NCI-H187 (cell line): ENCODE results near the gene NHERF1.

ENCODE experiments used
- DNase-seq, 2 experiments: peaks; one replicate each; lab custom pipeline; 2025; lab: John Stamatoyannopoulos, UW

Gene NHERF1

DNA sequence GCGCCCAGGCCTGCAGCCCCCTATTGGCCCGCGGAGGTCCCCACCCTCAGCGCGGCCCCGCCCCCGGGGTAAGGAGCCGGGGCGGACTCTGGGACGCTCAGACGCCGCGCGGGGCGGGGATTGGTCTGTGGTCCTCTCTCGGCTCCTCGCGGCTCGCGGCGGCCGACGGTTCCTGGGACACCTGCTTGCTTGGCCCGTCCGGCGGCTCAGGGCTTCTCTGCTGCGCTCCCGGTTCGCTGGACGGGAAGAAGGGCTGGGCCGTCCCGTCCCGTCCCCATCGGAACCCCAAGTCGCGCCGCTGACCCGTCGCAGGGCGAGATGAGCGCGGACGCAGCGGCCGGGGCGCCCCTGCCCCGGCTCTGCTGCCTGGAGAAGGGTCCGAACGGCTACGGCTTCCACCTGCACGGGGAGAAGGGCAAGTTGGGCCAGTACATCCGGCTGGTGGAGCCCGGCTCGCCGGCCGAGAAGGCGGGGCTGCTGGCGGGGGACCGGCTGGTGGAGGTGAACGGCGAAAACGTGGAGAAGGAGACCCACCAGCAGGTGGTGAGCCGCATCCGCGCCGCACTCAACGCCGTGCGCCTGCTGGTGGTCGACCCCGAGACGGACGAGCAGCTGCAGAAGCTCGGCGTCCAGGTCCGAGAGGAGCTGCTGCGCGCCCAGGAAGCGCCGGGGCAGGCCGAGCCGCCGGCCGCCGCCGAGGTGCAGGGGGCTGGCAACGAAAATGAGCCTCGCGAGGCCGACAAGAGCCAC is at the start of gene NHERF1:
TSS of gene NHERF1 (plus strand) at position 100 of the 750 bp plus-strand sequence. CDS start at position 319, 219 bp downstream.
- DNase-seq = peak; percentile 88 to 92

DNA sequence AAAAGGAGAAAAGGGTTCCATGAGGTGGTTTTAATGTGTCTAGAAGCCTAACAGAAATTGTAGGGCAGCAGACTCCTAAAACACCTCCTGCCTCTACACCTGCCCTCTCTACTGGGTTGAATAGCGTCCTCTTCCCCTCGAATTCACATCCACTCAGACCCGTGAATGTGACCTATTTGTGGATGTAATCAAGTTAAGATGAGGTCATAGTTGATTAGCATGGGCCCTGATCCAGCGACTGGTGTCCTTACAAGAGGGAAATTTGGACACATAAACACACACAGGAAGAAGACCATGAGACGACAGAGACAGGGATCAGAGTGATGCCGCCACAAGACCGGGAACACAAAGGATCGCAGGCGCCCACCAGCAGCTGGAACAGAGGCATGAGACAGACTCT is 49.2 kb upstream of the NHERF1 start:
- DNase-seq = no peak

DNA sequence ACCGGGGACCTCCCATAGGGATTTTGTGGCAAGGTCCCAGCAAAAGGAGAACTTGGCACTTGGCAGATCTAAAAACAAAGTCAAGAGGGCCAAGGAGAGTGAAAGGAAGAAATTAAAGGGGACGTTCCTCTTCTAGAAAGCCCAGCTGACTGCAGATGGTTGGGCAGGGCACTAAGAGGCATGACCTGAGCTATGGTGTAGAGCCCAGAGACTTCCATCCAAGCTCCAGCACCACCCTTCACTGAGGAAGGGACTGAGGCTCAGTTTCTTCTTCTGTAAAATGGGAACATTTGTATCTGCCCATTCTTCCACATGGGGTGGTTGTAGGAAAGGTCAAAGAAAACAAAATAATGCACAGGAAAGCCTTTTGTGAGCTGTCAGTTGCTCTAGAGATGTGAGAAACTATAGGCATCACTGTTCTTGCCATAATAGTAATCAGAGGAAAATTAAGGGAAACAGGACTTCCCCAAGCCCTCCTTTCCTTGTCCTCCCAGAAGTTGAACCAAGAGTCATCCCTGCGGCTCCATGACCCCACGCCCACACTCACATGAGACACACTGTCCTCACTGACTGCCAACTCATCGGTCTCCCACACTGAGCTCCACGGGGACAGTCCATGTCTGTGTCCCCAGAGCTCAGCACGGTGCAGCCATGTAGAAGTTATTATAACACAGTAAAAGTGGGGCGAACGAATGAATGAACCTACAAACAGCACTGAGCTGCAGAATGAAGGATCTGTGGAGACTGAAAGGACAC is 46.1 kb upstream of the NHERF1 start:
- no peak for DNase-seq

DNA sequence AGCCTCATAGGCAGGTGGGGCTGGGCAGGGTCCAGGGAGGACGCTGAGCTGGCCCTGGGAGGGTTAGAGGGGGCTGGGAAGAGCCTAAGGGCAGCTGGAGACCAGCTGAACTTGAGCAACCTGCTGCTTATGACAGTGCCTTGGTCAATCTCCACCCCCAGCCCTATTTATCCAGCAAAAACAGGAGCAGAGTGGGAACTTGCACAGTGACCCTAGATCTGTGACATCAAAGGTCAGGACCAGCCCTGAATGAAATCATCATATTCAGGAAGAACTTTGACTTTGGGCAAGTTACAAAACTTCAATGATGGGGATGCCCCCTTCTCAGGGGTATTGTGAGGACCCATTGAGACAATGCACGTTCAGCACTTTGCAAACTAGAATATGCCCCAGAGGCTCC is 45.1 kb upstream of the NHERF1 start:
- no peak for DNase-seq

DNA sequence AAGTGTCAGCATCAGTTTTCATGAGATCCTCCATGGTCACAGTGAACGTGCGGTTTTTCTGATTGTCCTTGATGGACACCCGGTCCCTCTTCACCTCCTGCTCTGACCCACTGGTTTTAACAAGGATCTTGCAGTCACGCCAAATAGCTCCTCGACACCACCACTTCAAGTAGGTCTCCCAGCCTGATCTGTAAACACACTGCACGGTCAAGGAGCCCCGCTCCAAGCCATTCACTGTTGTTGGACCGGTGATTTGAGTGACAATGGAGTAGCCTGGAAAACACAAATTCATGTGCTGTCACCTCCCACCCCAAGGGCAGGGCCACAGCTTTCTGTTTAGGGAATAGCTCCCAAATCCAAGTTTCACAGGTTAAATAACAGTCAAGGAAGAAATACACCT is 43.9 kb upstream of the NHERF1 start:
- DNase-seq = no peak

DNA sequence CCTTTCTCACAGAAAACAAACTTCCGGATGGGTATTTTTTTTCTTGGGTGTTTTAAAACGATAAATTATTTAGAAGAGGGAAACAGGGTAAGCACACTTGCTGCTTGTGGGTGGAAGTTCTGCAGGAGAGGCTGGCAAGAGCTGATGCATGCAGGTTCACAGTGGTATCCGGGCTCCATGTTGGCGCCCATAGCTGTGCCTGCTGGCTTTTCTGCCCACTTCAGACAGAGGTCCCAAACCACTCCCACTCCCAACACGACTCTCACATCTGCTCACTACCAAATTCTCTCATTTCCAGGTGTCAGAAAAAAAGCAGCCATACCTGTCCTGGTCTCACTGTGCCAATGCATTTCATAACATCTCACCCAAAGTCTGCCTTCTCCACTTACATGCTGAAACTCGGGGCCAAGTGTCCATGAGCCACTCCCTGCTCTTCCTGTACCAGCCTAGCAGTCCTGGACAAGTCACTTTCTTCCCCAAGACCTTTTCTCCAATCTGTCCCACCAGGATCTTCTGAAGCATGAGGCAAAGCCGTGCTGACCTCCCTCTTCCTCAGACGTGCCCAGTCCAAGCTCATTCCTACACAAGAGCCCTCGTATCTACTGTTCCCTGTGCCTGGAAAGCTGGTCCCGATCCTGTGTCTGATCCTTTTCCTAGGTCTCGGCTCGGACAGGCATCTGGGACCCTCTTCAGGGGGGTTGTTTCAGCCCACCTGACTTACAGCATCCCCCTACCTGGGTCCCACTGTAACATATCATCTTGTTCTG is 37.2 kb upstream of the NHERF1 start:
- DNase-seq = no peak

DNA sequence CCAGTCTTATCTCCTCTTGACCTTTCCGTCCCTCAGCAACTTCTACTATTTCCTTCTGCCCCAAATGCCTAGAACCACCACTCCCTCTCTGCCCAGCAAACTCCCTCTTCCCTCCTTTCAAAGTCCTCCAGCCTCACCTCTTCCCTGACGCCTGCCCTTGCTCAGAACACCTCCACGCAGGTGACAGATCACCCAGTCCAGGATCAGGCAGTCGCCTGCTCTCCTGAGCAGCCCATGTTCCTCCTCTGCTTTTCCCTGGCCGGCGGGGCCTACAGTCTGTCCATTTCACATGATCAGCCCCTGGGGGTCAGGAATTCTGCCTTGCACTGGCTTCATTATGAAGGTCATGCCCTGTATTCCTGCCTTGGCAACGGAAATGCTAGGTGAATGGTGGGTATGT is 36.1 kb upstream of the NHERF1 start:
- DNase-seq = no peak

DNA sequence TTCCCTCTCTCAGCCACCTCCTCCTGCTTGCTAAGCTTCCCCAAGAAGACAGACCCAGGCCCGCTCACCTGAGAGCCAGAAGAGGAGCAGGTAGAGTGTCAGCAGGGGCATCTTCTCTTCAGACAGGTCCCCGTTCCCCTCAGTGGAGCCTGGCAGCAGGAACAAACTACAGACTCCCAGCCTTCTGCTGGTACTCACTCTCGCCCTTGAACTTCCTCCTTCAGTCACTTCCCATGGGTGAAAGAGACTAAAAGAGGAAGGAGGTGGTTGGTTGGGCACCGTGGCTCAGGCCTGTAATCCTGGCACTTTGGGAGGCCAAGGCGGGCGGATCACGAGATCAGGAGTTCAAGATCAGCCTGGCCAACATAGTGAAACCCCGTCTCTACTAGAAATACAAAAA is 35.7 kb upstream of the NHERF1 start, which contains the start of gene CD300LF:
TSS of gene CD300LF (minus strand) at position 168 of the 400 bp plus-strand sequence. CDS start at position 111, 57 bp downstream.
- DNase-seq = no peak

DNA sequence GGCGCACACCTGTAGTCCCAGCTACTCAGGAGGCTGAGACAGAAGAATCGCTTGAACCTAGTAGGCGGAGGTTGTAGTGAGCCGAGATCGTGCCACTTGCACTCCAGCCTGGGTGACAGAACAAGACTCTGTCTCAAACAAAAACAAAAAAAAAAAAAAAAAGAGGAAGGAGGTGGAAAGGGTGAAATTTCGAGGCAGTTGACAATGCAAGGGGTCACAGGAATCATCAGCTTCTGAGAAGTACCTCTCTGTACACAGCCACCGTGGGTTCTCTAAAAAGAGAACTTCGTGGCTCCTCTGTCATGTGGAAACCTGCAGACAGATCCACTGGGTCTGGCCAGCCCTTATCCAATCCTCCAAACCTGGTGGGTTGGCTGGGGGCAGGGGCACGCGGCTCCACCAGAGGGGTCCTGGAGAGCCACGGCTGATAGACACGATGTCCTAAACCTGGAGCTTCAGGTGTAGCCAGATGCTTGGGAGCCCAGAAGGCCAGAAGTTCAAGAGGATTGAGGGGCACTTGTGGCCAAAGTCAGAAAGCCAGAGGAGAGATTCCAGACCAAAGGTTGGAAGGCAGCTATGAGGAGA is 35.2 kb upstream of the NHERF1 start:
- no peak for DNase-seq

DNA sequence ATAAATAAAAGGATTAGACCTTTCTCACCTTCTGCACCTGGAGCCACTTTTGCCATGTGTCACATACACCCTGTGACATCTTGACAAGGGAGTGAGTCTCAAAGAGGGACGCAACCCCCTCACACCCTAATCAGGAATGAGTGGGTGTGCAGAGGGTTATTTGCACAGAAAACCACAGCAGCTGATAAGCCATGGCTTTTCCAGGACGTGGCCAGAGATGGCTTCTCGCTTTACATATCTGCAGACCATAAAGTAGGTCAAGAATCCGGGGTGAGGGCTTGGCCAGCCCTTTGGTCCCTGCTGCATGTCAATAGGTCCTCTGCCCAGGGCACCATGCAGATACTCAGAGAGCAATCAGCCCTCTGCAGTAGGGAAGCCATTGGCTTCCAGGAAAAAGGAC is 33.3 kb upstream of the NHERF1 start:
- DNase-seq = no peak

DNA sequence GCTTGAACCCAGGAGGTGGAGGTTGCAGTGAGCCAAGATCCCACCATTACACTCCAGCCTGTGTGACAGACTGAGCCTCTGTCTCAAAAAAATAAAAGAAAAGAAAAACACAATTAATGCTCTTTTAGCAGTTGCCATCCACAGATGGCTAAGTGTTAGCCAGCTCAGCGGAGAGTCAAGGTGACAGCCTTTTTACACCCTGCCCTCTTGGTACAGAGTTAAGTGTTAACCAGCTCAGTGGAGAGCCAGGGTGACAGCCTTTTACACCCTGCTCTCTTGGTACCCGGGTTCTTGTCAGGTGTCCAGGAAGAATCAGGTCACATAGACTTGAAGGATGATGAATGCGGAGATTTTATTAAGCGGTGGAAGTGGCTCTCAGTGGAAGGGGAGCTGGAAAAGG is 27.9 kb upstream of the NHERF1 start:
- no peak for DNase-seq

DNA sequence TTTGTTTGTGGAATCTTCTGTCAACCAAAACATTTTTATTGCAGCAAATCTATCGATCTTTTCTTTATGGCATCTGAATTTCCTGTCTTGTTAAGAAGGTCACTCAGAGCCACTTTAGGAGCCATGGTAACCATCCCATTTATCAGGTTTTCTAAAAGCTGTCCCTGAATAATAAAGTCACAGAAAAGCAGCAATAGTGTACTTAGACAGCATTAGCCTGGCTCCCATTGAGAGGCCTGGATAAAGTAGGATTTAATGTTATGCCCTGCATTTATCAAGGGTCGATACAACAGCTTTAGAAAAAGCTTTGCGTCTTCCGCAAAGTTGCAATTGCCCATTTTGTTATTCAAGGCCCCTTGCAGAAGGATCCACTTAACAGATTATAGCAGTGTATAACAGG is 25.6 kb upstream of the NHERF1 start:
- DNase-seq = no peak

DNA sequence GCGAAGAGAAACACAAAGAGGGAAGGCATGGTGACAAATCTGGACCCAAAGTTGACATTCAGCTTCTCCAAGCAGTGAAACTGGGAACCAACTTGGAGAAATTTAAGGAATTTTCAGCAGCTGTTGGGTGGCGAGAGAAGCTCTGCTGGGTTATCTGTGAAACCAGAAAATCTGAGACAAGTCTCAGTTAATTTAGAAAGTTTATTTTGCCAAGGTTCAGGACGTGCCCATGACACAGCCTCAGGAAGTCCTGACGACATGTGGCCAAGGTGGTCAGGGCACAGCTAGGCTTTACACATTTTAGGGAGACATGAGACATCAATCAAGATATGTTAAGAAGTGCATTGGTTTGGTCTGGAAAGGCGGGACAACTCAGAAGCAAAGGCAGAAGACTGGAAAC is 24.5 kb upstream of the NHERF1 start:
- no peak for DNase-seq

DNA sequence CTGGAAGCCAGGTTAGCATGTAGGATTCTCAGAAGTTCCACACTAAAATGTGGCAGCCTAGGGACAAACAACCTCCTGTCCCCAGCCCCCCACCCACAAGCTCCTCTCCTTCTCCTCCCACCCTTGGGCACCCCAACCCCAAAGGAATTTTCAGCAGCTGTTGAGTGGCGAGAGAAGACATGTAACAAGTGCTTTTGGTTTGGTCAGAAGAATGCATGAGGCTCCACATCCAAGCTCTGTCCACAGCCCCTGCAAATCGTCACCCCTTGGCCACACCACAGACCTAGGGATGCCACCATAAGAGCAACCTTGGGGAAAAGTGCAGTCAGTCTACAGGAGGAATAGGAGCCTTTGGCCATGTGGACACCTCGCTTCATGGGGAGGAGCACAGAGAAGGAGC is 23.3 kb upstream of the NHERF1 start:
- no peak for DNase-seq

DNA sequence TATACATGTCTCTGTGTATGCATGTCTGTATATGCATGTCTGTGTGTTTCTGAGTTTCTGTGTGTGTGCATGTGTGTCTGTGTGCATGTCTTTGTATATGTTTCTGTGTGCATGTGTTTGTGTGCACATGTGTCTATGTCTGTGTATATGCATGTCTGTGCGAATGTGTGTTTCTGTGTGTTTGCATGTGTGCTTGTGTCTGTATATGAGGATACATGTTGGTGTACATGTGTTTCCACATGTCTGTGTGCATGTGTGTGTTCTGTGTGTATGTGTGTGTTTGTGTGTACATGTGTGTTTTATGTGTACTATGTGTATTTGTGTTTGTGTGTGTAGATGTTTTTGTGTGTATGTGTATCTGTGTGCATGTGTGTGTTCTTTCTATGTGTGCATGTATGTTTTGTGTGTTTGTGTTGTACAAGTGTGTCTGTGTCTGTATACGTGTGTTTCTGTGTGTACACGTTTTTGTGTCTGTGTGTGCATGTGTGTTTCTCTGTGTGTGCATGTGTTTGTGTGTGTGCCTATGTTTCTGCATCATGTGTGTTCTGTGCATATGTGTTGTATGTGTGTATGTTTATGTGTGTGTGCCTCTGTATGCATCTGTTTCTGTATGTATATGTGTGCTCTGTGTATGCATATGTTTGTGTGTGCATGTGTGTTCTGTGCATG is 20.3 kb upstream of the NHERF1 start:
- DNase-seq = no peak

DNA sequence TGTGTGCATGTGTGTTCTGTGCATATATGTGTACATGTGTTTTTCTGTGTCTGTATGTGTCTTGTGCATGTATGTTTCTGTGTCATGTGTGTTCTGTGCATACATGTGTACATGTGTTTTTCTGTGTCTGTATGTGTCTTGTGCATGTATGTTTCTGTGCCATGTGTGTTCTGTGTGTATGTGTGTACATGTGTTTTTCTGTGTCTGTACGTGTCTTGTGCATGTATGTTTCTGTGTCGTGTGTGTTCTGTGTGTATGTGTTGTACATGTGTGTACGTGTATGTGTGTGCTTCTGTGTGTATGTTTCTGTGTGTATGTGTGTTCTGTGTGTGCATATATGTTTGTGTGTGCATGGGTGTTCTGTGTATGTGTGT is 19.7 kb upstream of the NHERF1 start:
- DNase-seq = no peak

DNA sequence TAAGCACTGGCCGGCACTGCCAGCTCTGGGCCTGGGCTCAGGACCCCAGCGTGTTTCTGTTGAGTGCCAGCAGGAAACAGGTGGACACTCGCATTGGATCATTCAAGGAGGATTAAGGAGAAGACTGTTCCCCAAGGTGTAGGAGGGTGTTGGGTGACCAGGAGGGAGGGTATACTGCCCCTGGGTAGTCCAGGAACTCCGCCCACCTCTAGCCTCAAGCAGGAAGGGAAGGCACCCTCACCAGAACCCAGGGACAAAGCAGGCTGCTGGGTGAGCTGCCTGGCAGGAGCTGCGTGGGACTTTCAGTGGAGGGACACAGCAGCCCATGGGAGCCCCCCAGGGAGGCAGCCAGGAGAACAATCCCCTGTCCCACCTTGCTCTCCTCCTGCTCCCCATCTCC is 19.1 kb upstream of the NHERF1 start:
- no peak for DNase-seq

DNA sequence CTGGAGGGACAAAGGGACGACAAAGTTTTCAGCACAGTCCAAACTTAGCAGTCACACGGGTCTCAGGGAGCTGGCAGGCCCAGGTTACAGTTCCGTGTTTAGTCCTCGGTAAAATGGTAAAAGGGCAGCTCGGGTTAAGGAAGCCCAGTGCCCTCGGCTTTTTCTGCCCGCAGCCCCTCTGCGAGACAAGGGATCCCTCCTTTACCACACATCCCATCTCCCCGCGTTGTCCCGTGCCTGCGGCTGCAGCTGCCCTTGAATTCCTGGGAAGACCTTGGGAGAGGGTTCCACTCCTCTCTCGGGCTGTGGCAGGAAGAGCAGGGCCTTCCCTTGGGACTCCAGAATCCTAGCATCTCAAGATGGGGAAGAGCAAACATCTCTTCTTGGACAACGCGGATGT is 18.6 kb upstream of the NHERF1 start:
- DNase-seq = no peak

DNA sequence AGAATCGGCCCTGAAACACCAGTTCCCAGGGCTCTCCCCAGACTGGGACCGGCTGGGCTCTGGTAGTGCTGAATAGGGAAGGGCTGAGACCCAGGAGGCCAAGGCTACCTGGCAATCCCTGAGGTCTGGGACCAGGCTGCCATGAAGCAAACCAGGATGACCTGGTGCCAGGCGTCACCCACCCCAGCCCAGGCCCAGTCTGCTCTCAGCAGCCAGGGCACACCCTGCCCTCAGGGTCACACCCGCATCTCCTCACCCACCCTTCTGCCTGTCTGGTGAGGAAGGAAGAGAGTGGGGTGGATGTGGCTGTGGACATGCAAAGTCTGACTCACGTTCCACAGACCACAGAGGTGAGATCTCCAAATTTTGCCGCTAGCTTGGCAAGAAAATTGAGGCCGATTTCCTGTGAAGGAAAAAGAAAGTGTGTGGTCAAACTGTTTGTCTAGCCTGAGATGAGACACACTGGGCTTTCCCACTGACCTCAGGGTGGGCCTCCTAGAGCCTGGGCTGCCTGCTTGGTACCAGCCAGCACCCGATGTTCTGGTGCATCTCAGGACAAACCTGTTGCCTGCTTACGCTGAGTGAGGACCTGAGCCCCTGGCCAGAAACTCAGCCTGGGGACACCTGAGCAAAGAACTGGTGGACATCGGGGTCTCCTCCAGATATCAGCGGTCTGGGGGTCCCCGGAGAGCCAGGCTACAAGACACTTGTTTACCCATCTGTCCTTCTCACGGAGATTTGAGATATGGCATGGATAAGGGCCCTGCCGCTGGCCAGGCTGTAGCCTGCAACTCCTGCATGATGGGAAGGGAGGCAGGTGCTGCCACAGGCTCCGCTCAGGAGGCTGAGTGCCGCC is 17.7 kb upstream of the NHERF1 start:
- DNase-seq = no peak

DNA sequence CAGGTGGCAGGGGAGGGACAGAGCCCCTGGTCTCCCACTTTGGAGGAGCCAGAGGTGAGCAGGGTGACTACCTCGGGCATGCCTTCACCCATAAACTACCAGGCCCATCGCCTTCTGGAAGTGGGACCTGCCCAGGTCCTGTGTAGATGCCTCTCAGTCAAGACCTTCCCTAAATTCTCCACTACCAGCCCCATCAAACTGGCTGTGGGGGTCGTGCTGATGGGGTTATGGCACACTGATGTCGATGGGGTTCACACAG is 17.2 kb upstream of the NHERF1 start:
- no peak for DNase-seq
